Hepatocyte (in vitro differentiated cells): ENCODE results near the gene C6. TPM values are rescaled to one million over a fixed set of nuclear protein-coding genes. Genes with fewer than 3 reads are reported as not detected.

Experiments used
- DNase-seq: peaks from one replicate; pipeline ENCODE4 v3.0.0-alpha.2; 2016; ENCODE audit warnings: low spot score
- H2AFZ ChIP-seq: fragments of 200-600 bp; sonication (generic); 2 replicates; pipeline ENCODE4 v1.6.0; 2016; ENCODE audit warnings: antibody characterized with exemption, mild to moderate bottlenecking
- H3K27ac ChIP-seq: fragments of 200-600 bp; sonication (generic); 2 replicates; pipeline ENCODE4 v1.5.1; 2016; ENCODE audit warnings: mild to moderate bottlenecking
- H3K27me3 ChIP-seq: fragments of 200-600 bp; sonication (generic); 2 replicates; pipeline ENCODE4 v1.6.1; 2016
- H3K36me3 ChIP-seq: fragments of 200-600 bp; sonication (generic); replicated peaks from 2 replicates; pipeline ENCODE4 v1.5.1; 2016; ENCODE audit warnings: low read depth; ENCODE audit not compliant: insufficient read depth
- H3K4me1 ChIP-seq: fragments of 200-600 bp; sonication (generic); 2 replicates; pipeline ENCODE4 v1.5.1; 2016; ENCODE audit warnings: mild to moderate bottlenecking, moderate library complexity; ENCODE audit not compliant: insufficient read depth
- H3K4me2 ChIP-seq: fragments of 200-600 bp; sonication (generic); 2 replicates; pipeline ENCODE4 v1.6.0; 2016
- H3K4me3 ChIP-seq: fragments of 200-600 bp; sonication (generic); 2 replicates; pipeline ENCODE4 v1.5.1; 2016; ENCODE audit warnings: mild to moderate bottlenecking
- H3K79me2 ChIP-seq: fragments of 200-600 bp; sonication (generic); 2 replicates; pipeline ENCODE4 v1.6.0; 2017; ENCODE audit warnings: mild to moderate bottlenecking
- H3K9me2 ChIP-seq: fragments of 200-600 bp; sonication (generic); replicated peaks from 2 replicates; pipeline ENCODE4 v1.6.0; 2017; ENCODE audit warnings: mild to moderate bottlenecking; ENCODE audit not compliant: insufficient read depth
- H3K9me3 ChIP-seq: fragments of 200-600 bp; sonication (generic); 2 replicates; pipeline ENCODE4 v1.5.1; 2016; ENCODE audit warnings: low read depth, mild to moderate bottlenecking
- H4K20me1 ChIP-seq: fragments of 200-600 bp; sonication (generic); 2 replicates; pipeline ENCODE4 v1.6.0; 2016; ENCODE audit warnings: mild to moderate bottlenecking; ENCODE audit not compliant: insufficient read depth, poor library complexity, severe bottlenecking
- EZH2 ChIP-seq: fragments of 200-600 bp; sonication (generic); IDR thresholded peaks from 2 replicates; pipeline ENCODE4 v1.6.1; 2016; ENCODE audit warnings: antibody characterized with exemption, mild to moderate bottlenecking, borderline replicate concordance
- EZH2phosphoT487 ChIP-seq: fragments of 200-600 bp; sonication (generic); IDR thresholded peaks from one replicate; pipeline ENCODE4 v1.6.1; 2018; ENCODE audit warnings: antibody characterized with exemption, mild to moderate bottlenecking, low read depth, moderate library complexity; ENCODE audit not compliant: unreplicated experiment, severe bottlenecking
- WGBS: methylation state at CpG from one replicate; pipeline ENCODE4 v1.1.6; 2016; ENCODE audit warnings: low lambda C conversion rate; ENCODE audit errors: missing lambda C conversion rate; 5-methylcytosine and 5-hydroxymethylcytosine counted together
- polyA plus RNA-seq: library from polyadenylated mRNA; unstranded; fragments of >200 nt; fragmentation: Nextera tagmentation; extraction: Ambion mirVana; gene quantifications from 2 replicates; pipeline ENCODE4 v1.2.1, GENCODE V29; 2016
- total RNA-seq: library from RNA; depleted of rRNA; stranded (reverse); fragments of >200 nt; gene quantifications from 2 replicates; pipeline ENCODE4 v1.2.3, GENCODE V29; 2014
- TF ChIP-seq, protein P1 (sequence below): fragments of 200-600 bp; sonication (generic); IDR thresholded peaks from 2 replicates; pipeline ENCODE4 v1.5.1; 2016; ENCODE audit warnings: antibody characterized with exemption, mild to moderate bottlenecking; ENCODE audit not compliant: poor library complexity

The C6 gene
- total and polyA plus RNA-seq, 2 experiments from 2014 or later = 16.2 to 37.2 TPM

DNA sequence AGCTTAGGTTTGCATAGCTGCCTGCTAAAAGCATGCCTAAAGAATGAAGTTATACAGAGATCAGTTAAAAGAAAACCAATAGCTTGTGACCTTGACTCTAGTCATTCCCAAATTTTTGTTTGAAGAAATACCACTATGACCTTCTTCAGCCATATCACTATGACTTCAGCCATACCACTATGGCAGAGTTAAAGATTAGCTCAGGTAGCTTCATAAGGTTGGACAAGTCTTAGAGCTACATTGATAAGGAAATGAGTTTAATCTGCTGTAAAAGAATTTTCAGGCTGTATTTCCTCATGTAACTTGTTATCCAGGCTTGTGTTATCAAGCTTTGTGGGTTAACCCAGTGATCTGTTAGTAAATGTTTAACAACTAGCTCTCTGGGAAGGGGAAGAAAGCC is 30.7 kb downstream of the C6 start:
- H3K4me1 ChIP-seq = peaks cover 40% of the 10 kb centered on the region
- H3K9me2 ChIP-seq = no peaks in the 10 kb centered on the region
- no peak overlapping the region for H2AFZ ChIP-seq
- no peaks in the 10 kb centered on the region for H3K27me3 ChIP-seq
- DNase-seq = peak; percentile 44
- no peaks in the 10 kb centered on the region for H3K36me3 ChIP-seq
- no peak for TF ChIP-seq EZH2phosphoT487
- TF ChIP-seq, protein P1, sequence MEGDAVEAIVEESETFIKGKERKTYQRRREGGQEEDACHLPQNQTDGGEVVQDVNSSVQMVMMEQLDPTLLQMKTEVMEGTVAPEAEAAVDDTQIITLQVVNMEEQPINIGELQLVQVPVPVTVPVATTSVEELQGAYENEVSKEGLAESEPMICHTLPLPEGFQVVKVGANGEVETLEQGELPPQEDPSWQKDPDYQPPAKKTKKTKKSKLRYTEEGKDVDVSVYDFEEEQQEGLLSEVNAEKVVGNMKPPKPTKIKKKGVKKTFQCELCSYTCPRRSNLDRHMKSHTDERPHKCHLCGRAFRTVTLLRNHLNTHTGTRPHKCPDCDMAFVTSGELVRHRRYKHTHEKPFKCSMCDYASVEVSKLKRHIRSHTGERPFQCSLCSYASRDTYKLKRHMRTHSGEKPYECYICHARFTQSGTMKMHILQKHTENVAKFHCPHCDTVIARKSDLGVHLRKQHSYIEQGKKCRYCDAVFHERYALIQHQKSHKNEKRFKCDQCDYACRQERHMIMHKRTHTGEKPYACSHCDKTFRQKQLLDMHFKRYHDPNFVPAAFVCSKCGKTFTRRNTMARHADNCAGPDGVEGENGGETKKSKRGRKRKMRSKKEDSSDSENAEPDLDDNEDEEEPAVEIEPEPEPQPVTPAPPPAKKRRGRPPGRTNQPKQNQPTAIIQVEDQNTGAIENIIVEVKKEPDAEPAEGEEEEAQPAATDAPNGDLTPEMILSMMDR = no peak
- TF ChIP-seq EZH2 = no peak
- no peaks in the 10 kb centered on the region for H3K9me3 ChIP-seq
- peak overlapping the region; percentile 77 for H3K27ac ChIP-seq
- peak overlapping the region; percentile 44 for H3K4me2 ChIP-seq
- H3K79me2 ChIP-seq = no peaks in the 10 kb centered on the region
- no peaks in the 10 kb centered on the region for H4K20me1 ChIP-seq
- H3K4me3 ChIP-seq = no peak overlapping the region

DNA sequence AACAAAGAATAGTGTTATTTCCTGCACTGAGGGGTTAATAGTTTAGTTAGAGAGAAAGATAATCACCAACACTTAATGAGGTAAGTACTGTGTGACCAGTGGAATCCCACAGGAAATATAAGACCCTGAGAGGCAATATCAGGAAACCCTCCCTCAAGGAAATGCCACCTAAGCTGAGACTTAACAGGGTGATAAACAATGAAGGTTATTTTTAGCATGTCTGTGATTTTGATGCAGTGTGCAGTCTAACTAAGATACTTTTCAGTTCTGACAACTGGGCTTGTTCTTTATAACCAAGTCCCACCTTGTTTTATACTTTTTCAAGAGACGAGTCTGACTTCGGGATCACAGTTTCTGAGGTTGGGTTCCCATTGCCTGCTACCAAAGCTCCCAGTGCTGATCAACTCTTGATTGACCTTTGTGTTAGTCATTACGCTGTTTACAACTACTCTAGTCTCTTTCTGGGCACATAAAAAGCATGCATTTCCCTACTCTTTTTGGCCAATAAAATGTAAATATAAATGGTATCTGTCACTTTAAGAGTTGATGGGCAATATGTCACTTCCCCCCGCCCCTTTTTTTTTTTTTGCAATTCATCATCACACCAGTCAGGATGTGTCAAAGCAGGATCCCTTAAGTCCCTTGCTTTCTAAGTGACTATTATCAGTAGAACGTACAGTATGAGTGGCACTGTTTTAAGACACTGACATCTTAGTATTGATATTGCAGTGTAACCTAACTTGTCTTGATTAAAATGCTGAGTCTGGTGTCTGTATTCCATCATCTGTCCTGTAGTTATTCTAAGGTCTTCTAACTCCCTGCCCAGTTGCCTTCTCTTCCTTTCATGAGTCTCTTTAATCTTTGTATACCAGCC is 31.4 kb downstream of the C6 start:
- WGBS = 50% methylated on average over 5 of the region's 5 CpGs
- no peak for DNase-seq
- H4K20me1 ChIP-seq = no peaks in the 10 kb centered on the region
- H2AFZ ChIP-seq = peak overlapping the region; percentile 57
- H3K4me3 ChIP-seq = no peak overlapping the region
- H3K27ac ChIP-seq = peak overlapping the region; percentile 77
- TF ChIP-seq EZH2phosphoT487 (no peak), EZH2 (no peak)
- TF ChIP-seq, protein P1 = no peak
- H3K9me3 ChIP-seq = no peaks in the 10 kb centered on the region
- peak overlapping the region; percentile 44 for H3K4me2 ChIP-seq
- no peaks in the 10 kb centered on the region for H3K9me2 ChIP-seq
- no peaks in the 10 kb centered on the region for H3K27me3 ChIP-seq
- H3K36me3 ChIP-seq = no peaks in the 10 kb centered on the region
- peaks cover 40% of the 10 kb centered on the region for H3K4me1 ChIP-seq
- no peaks in the 10 kb centered on the region for H3K79me2 ChIP-seq

DNA sequence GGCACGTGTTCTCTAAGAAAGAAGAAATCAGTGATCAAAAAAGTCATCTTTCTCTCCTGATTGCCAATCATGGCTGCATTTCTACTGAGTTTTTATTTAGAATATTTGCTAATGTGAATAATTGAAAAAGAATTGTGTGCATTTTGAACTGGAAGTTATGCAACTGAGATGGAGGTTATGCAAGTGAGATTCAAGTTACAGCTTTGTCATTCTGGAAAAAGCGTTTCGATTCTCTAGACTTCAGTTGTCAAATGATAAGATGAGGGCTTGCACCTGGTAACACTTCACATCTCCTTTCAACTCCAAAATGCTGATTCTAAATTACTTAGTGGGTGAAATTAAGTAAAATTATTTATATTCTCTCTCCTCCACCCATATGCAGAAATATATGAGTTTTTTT is 36.4 kb downstream of the C6 start:
- 83% methylated on average over 3 of the region's 3 CpGs for WGBS
- Histone ChIP-seq H3K27me3 (no peaks in the 10 kb centered on the region), H3K79me2 (no peaks in the 10 kb centered on the region), H3K4me1 (peaks cover 8% of the 10 kb centered on the region), H2AFZ (no peak overlapping the region), H3K36me3 (no peaks in the 10 kb centered on the region), H3K9me2 (no peaks in the 10 kb centered on the region), H3K4me2 (no peak overlapping the region), H3K27ac (no peak overlapping the region), H4K20me1 (no peaks in the 10 kb centered on the region), H3K4me3 (no peak overlapping the region), H3K9me3 (no peaks in the 10 kb centered on the region)
- no peak for DNase-seq
- TF ChIP-seq EZH2phosphoT487 (no peak), EZH2 (no peak)
- TF ChIP-seq, protein P1 = no peak
